ENCODE results near the gene GCK.

GRCh38 chr7:44213206-44213876, 24.1 kb upstream of the GCK start:
- TF ChIP-seq POLR2A (IDR thresholded peaks at IDR 0.05), result no peak
- no peak for TF ChIP-seq CTCF (IDR thresholded peaks at IDR 0.05)
